OCI-LY3 (cell line): ENCODE measurements around the gene MEF2C.

Experiments used
- H2AFZ ChIP-seq: fragments of 200-600, 300-600 bp; shearing (Covaris generic); 2 replicates; pipeline ENCODE4 v1.6.0; 2014; ENCODE audit warnings: antibody characterized with exemption, low read depth, low read length
- H3K27ac ChIP-seq: fragments of 200-600, 300-600 bp; sonication (generic); 2 replicates; pipeline ENCODE4 v1.5.1; 2014; ENCODE audit warnings: mild to moderate bottlenecking, low read length, moderate library complexity, mixed read lengths
- H3K27me3 ChIP-seq: fragments of 200-600, 300-600 bp; sonication (generic); 2 replicates; pipeline ENCODE4 v1.6.1; 2014; ENCODE audit warnings: low read depth, low read length, mixed read lengths
- H3K36me3 ChIP-seq: fragments of 200-600, 300-600 bp; sonication (generic); replicated peaks from 2 replicates; pipeline ENCODE3; 2014; ENCODE audit warnings: low read depth, low read length, mixed read lengths
- H3K4me1 ChIP-seq: fragments of 300-600, 200-600 bp; sonication (generic); 2 replicates; pipeline ENCODE4 v1.6.1; 2014; ENCODE audit warnings: low read length, mixed read lengths
- H3K4me2 ChIP-seq: fragments of 200-600, 300-600 bp; sonication (generic); 2 replicates; pipeline ENCODE4 v1.6.1; 2014; ENCODE audit warnings: low read length, mixed read lengths
- H3K4me3 ChIP-seq: fragments of 300-600, 200-600 bp; sonication (generic); 2 replicates; pipeline ENCODE4 v1.5.1; 2014; ENCODE audit warnings: antibody characterized with exemption, mild to moderate bottlenecking, low read length, moderate library complexity
- H3K79me2 ChIP-seq: fragments of 300-600, 200-600 bp; shearing (Covaris generic); 2 replicates; pipeline ENCODE4 v1.6.1; 2014; ENCODE audit warnings: mild to moderate bottlenecking, low read length, mixed read lengths
- H3K9ac ChIP-seq: fragments of 300-600, 200-600 bp; shearing (Covaris generic); 2 replicates; pipeline ENCODE4 v1.6.0; 2014; ENCODE audit warnings: mild to moderate bottlenecking, low read length, moderate library complexity
- H3K9me3 ChIP-seq: fragments of 200-600, 300-600 bp; shearing (Covaris generic); 2 replicates; pipeline ENCODE4 v1.6.1; 2014; ENCODE audit warnings: low read length, mixed read lengths; ENCODE audit not compliant: insufficient read depth
- H4K20me1 ChIP-seq: fragments of 200-600, 300-600 bp; sonication (generic); 2 replicates; pipeline ENCODE4 v1.6.1; 2016; ENCODE audit warnings: low read length, mixed read lengths; ENCODE audit not compliant: insufficient read depth
- EZH2phosphoT487 ChIP-seq: fragments of 200-600 bp; shearing (Covaris generic); IDR thresholded peaks from 2 replicates; pipeline ENCODE4 v1.6.1; 2018; ENCODE audit warnings: antibody characterized with exemption, mixed run types, low read depth
- TF ChIP-seq, protein P1 (sequence below): fragments of 200-600, 300-600 bp; sonication (generic); IDR thresholded peaks from 2 replicates; pipeline ENCODE4 v1.5.1; 2014; ENCODE audit warnings: antibody characterized with exemption, low read length, low read depth

Gene MEF2C

DNA sequence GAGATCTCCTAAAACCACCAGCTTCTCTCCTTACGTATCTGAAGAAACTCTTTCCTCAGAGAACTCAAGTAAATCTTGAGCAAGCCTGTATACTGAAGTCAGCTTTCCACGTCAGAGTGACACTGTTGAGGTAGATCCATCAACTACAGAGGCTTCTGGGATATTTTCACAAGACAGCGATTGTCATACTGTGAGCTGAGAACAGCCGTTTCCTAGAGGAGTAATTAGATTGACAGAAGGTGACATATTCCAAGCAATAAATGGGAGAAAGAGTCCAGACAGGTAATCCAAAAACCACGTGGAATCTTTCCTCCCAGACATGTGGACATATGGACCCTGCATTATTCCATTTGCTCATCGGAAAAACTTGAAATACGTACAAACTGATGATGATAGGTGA is 117.2 kb downstream of the MEF2C start:
- H3K4me3 ChIP-seq = no peak overlapping the region
- H2AFZ ChIP-seq = no peak overlapping the region
- H3K4me2 ChIP-seq = no peak overlapping the region
- peaks cover 44% of the 10 kb centered on the region for H3K36me3 ChIP-seq
- H3K4me1 ChIP-seq = peaks cover 49% of the 10 kb centered on the region
- TF ChIP-seq, protein P1, sequence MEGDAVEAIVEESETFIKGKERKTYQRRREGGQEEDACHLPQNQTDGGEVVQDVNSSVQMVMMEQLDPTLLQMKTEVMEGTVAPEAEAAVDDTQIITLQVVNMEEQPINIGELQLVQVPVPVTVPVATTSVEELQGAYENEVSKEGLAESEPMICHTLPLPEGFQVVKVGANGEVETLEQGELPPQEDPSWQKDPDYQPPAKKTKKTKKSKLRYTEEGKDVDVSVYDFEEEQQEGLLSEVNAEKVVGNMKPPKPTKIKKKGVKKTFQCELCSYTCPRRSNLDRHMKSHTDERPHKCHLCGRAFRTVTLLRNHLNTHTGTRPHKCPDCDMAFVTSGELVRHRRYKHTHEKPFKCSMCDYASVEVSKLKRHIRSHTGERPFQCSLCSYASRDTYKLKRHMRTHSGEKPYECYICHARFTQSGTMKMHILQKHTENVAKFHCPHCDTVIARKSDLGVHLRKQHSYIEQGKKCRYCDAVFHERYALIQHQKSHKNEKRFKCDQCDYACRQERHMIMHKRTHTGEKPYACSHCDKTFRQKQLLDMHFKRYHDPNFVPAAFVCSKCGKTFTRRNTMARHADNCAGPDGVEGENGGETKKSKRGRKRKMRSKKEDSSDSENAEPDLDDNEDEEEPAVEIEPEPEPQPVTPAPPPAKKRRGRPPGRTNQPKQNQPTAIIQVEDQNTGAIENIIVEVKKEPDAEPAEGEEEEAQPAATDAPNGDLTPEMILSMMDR = no peak
- TF ChIP-seq EZH2phosphoT487 = no peak
- no peak overlapping the region for H3K9ac ChIP-seq
- no peaks in the 10 kb centered on the region for H3K9me3 ChIP-seq
- H3K27me3 ChIP-seq = no peaks in the 10 kb centered on the region
- peaks cover 53% of the 10 kb centered on the region for H3K79me2 ChIP-seq
- H3K27ac ChIP-seq = no peak overlapping the region
- H4K20me1 ChIP-seq = no peaks in the 10 kb centered on the region

DNA sequence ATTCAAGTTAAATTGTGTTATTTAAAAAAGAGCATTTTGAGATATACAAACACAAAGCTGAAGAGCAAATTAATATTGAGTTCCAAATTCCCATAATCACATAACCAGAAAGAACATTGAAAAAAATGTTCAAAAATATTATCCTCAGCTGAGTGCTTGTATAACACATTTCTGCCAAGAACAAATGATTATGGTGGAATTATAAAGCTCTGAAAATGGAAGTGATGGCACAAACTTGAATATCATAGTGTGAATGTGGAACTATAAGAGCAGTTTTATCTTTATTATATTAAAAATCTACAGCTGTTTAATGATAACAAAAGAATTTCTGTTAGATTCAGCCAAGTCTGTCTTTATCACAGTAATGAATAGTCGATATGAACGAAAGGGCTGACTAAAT is 117.8 kb downstream of the MEF2C start:
- H3K27me3 ChIP-seq = no peaks in the 10 kb centered on the region
- peaks cover 41% of the 10 kb centered on the region for H3K36me3 ChIP-seq
- TF ChIP-seq, protein P1 = no peak
- no peak for TF ChIP-seq EZH2phosphoT487
- no peaks in the 10 kb centered on the region for H4K20me1 ChIP-seq
- H3K9me3 ChIP-seq = no peaks in the 10 kb centered on the region
- H3K9ac ChIP-seq = no peak overlapping the region
- H3K79me2 ChIP-seq = peaks cover 56% of the 10 kb centered on the region
- H3K4me1 ChIP-seq = peaks cover 49% of the 10 kb centered on the region
- no peak overlapping the region for H3K4me2 ChIP-seq
- no peak overlapping the region for H2AFZ ChIP-seq
- H3K4me3 ChIP-seq = no peak overlapping the region
- no peak overlapping the region for H3K27ac ChIP-seq

DNA sequence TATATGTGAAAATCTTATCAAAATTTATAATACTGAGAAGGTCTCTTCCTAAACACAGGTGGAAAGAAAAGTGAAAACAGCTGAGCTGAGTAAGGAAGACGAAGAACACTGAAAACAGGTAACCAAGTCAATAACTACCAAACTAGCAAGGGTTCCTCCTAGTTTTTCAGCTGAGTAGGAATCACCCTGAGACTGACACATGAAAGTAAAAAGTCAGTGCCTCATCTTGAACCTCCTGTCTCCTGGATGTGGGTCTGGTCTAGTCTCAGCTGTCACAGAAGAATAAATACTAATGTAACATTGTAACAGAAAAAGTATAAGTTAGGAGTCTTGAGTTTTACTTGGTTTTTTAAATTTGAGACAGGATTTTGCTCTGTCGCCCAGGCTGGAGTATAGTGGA is 121.0 kb downstream of the MEF2C start:
- no peaks in the 10 kb centered on the region for H3K9me3 ChIP-seq
- peaks cover 69% of the 10 kb centered on the region for H3K4me1 ChIP-seq
- H3K36me3 ChIP-seq = peaks cover 38% of the 10 kb centered on the region
- peak overlapping the region; percentile 71 for H3K4me3 ChIP-seq
- H3K4me2 ChIP-seq = peak overlapping the region; percentile 96
- no peak for TF ChIP-seq EZH2phosphoT487
- TF ChIP-seq, protein P1 = no peak
- no peaks in the 10 kb centered on the region for H4K20me1 ChIP-seq
- H2AFZ ChIP-seq = no peak overlapping the region
- H3K79me2 ChIP-seq = peaks cover 65% of the 10 kb centered on the region
- no peaks in the 10 kb centered on the region for H3K27me3 ChIP-seq
- peak overlapping the region; percentile 85 for H3K9ac ChIP-seq
- peak overlapping the region; percentile 100 for H3K27ac ChIP-seq

DNA sequence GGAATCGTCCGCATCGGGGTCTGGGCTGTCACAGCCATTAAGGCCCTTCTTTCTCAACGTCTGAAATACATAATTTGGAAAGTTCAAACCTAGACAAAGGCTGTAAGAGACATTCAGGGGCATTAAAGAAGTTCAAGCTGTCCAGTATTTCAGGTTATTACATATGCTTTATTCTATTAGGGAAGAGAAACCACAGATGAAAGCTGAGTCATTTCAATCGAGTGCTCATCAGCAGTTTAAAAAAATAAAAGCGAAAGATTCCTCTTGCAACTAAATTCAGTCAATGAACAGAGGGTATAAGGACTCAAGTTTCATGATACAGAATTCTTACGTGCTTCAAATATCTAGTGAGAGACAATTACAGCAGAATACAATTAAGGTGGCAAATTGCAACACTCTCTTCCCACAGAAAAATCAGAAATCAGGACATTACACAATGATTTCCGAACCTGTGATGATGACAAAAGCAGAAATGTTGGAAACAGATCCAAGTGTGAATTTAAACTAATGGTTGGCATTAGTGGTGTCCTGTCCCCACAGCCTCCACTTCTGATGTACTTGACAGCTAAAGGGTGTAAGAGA is 121.6 kb downstream of the MEF2C start:
- Histone ChIP-seq H3K9ac (peak overlapping the region; percentile 93), H3K4me2 (peak overlapping the region; percentile 96), H3K27ac (peak overlapping the region; percentile 100), H3K27me3 (no peaks in the 10 kb centered on the region), H3K9me3 (no peaks in the 10 kb centered on the region), H3K36me3 (peaks cover 43% of the 10 kb centered on the region), H3K4me1 (peaks cover 70% of the 10 kb centered on the region), H3K4me3 (peak overlapping the region; percentile 71), H3K79me2 (peaks cover 64% of the 10 kb centered on the region), H2AFZ (no peak overlapping the region), H4K20me1 (no peaks in the 10 kb centered on the region)
- TF ChIP-seq, protein P1 = no peak
- TF ChIP-seq EZH2phosphoT487 = no peak
